GM19035 (cell line): ENCODE measurements around the gene LTBP3.
"Not testable (repeated sequence)": the region's sequence is repeated elsewhere in the genome, so short reads cannot be mapped to it uniquely, and the experiment has no call there.

Experiments used
- ATAC-seq: cut with Tn5 transposase; IDR thresholded peaks from one replicate; pipeline ENCODE4 v1.9.1; 2021; ENCODE audit not compliant: unreplicated experiment

Gene LTBP3

GRCh38 chr11:65572356-65573051 is 14.3 kb upstream of the LTBP3 start, which contains the start of gene FAM89B:
Gene FAM89B, plus strand, starts transcription at chr11:65572538. Its CDS starts 132 bp downstream, at chr11:65572670.
- no peak for ATAC-seq

GRCh38 chr11:65571940-65572339 is 13.8 kb upstream of the LTBP3 start:
- no peak for ATAC-seq

- ATAC-seq: no peak
Observed at GRCh38 chr11:65571420-65571819, 13.3 kb upstream of the LTBP3 start.

GRCh38 chr11:65569973-65570918 is 12.1 kb upstream of the LTBP3 start, which contains the start of gene ZNRD2:
Gene ZNRD2, plus strand, starts transcription at chr11:65570477. Its CDS starts 15 bp downstream, at chr11:65570492.
- ATAC-seq: peak; percentile 63

- no peak for ATAC-seq
Observed at GRCh38 chr11:65569164-65569972, 11.2 kb upstream of the LTBP3 start.

GRCh38 chr11:65565624-65566453 is 7.7 kb upstream of the LTBP3 start:
- ATAC-seq: no peak

- not testable (repeated sequence) for ATAC-seq
Observed at GRCh38 chr11:65564879-65565559, 6.9 kb upstream of the LTBP3 start.

- ATAC-seq: no peak
Observed at GRCh38 chr11:65563601-65564000, 5.4 kb upstream of the LTBP3 start.

GRCh38 chr11:65562788-65563187 is 4.6 kb upstream of the LTBP3 start:
- ATAC-seq: no peak

- ATAC-seq: no peak
Observed at GRCh38 chr11:65562020-65562419, 3.9 kb upstream of the LTBP3 start.

GRCh38 chr11:65560555-65561418 is 2.6 kb upstream of the LTBP3 start:
- ATAC-seq: no peak

- ATAC-seq: no peak
Observed at GRCh38 chr11:65559951-65560537, 1.9 kb upstream of the LTBP3 start.

GRCh38 chr11:65559535-65559934 is 1.4 kb upstream of the LTBP3 start:
- ATAC-seq: no peak

GRCh38 chr11:65558930-65559509 is 861 bp upstream of the LTBP3 start:
- ATAC-seq: no peak

GRCh38 chr11:65557280-65558001 is 718 bp downstream of the LTBP3 start:
- no peak for ATAC-seq

GRCh38 chr11:65556470-65557279 is 1.5 kb downstream of the LTBP3 start:
- no peak for ATAC-seq
